Keratinocyte (primary cell): ENCODE results near the gene RIMS4.

Source experiments
- CTCF ChIP-seq, 3 experiments: IDR thresholded peaks in 1 of 3; conservative IDR thresholded peaks in 1 of 3; optimal IDR thresholded peaks in 1 of 3; 2 replicates in 2 of 3; 3 replicates in 1 of 3; pipeline versions ENCODE3 to v1.5.1; 2011; ENCODE audit warnings: low read length in 3 of 3, mild to moderate bottlenecking in 3 of 3, moderate library complexity in 2 of 3, control low read depth in 1 of 3, inconsistent platforms in 1 of 3; ENCODE audit not compliant: insufficient read depth in 2 of 3; ENCODE audit errors: extremely low read depth in 1 of 3
- EZH2 ChIP-seq: IDR thresholded peaks from one replicate; pipeline ENCODE4 v1.6.1; 2012; ENCODE audit warnings: inconsistent platforms, mild to moderate bottlenecking, low read length, moderate library complexity

GRCh38 chr20:44810391-44811149, at the start of gene RIMS4:
- TF ChIP-seq CTCF (optimal IDR thresholded peaks at IDR 0.05 in 1 of 3, IDR thresholded peaks at IDR 0.05 in 1 of 3, conservative IDR thresholded peaks at IDR 0.05 in 1 of 3; ENCODE audit: extremely low read depth in 1 of 3, insufficient read depth in 2 of 3, low read length in 3 of 3) (peak in 1 of 3 experiments; percentile 8), EZH2 (peak; percentile 94)
